NOMO-1 (cell line): ENCODE results near the gene NKX2-8.
"Not testable (repeated sequence)": the region's sequence is repeated elsewhere in the genome, so short reads cannot be mapped to it uniquely, and the experiment has no call there.

Experiments
- DNase-seq, 2 experiments: peaks; one replicate each; lab custom pipeline; 2025; ENCODE audit not compliant: unreplicated experiment in 2 of 2; lab: John Stamatoyannopoulos, UW

Gene NKX2-8

GRCh38 chr14:36580856-36581831 is 1.3 kb downstream of the NKX2-8 start:
- DNase-seq, result no peak

GRCh38 chr14:36580141-36580855 is 2.1 kb downstream of the NKX2-8 start:
- no peak for DNase-seq

GRCh38 chr14:36579573-36580140 is 2.8 kb downstream of the NKX2-8 start:
- no peak for DNase-seq

GRCh38 chr14:36579001-36579555 is 3.3 kb downstream of the NKX2-8 start:
- no peak for DNase-seq

- no peak for DNase-seq
Observed at GRCh38 chr14:36570065-36570464, 12.3 kb downstream of the NKX2-8 start.

- DNase-seq, result peak; percentile 16 to 27
Observed at GRCh38 chr14:36556811-36557433, 25.5 kb downstream of the NKX2-8 start.

GRCh38 chr14:36555998-36556743 is 26.2 kb downstream of the NKX2-8 start:
- no peak for DNase-seq

- peak; percentile 24 to 32 for DNase-seq
Observed at GRCh38 chr14:36553656-36554260, 28.7 kb downstream of the NKX2-8 start.

GRCh38 chr14:36550899-36551298 is 31.5 kb downstream of the NKX2-8 start:
- no peak for DNase-seq

- not testable (repeated sequence) for DNase-seq
Observed at GRCh38 chr14:36544280-36544679, 38.1 kb downstream of the NKX2-8 start.

- DNase-seq, result no peak
Observed at GRCh38 chr14:36538051-36538450, 44.4 kb downstream of the NKX2-8 start.
